Measurements from ENCODE around the gene PRKCE.

Gene PRKCE

GRCh38 chr2:46230677-46231425 is 579.4 kb downstream of the PRKCE start:
- H2BK15ac ChIP-seq (replicated peaks; ENCODE audit: low read depth) = no peak overlapping the region
- no peak overlapping the region for H3K23ac ChIP-seq (ENCODE audit: low read length)
- H3K27me3 ChIP-seq (ENCODE audit: insufficient read depth, low read length, poor library complexity) = no peaks in the 10 kb centered on the region
- H3K4me1 ChIP-seq (ENCODE audit: control insufficient read depth, low read depth, low read length) = peaks cover 15% of the 10 kb centered on the region
- no peak overlapping the region for H2AK5ac ChIP-seq (ENCODE audit: low read length)
- H4K8ac ChIP-seq (ENCODE audit: low read depth, low read length) = no peak overlapping the region
- WGBS (ENCODE audit: extremely low coverage, insufficient coverage, low lambda C conversion rate) = no CpG with 5 or more reads among the region's 4 CpGs
- no peaks in the 10 kb centered on the region for H3K79me1 ChIP-seq (ENCODE audit: low read length)
- H3K4me2 ChIP-seq (ENCODE audit: low read length) = no peak overlapping the region
- no peaks in the 10 kb centered on the region for H3K79me2 ChIP-seq (ENCODE audit: control insufficient read depth, insufficient read depth, low read length)
- no peak overlapping the region for H2BK5ac ChIP-seq (ENCODE audit: low read length)
- H3K36me3 ChIP-seq (ENCODE audit: control insufficient read depth, insufficient read depth, low read length) = no peaks in the 10 kb centered on the region
- H3K18ac ChIP-seq (ENCODE audit: low read length) = peak overlapping the region; percentile 20
- H3K56ac ChIP-seq (ENCODE audit: low read length) = peak overlapping the region; percentile 11
- no peak overlapping the region for H3K9ac ChIP-seq (ENCODE audit: low read length)
- H2BK120ac ChIP-seq (ENCODE audit: low read depth, low read length) = no peak overlapping the region
- no peak overlapping the region for H3K4me3 ChIP-seq (ENCODE audit: low read length)
- H4K5ac ChIP-seq (ENCODE audit: low read length) = no peak overlapping the region
- peak overlapping the region; percentile 6 for H3K4ac ChIP-seq (ENCODE audit: low read depth, low read length)
- no peak for DNase-seq
- H3K27ac ChIP-seq (ENCODE audit: low read depth, low read length) = no peak overlapping the region

- Histone ChIP-seq H3K23ac (ENCODE audit: low read length) (no peak overlapping the region), H3K56ac (ENCODE audit: low read length) (no peak overlapping the region), H3K79me2 (ENCODE audit: control insufficient read depth, insufficient read depth, low read length) (no peaks in the 10 kb centered on the region), H3K27me3 (ENCODE audit: insufficient read depth, low read length, poor library complexity) (no peaks in the 10 kb centered on the region), H3K27ac (ENCODE audit: low read depth, low read length) (no peak overlapping the region), H2AK5ac (ENCODE audit: low read length) (no peak overlapping the region), H3K36me3 (ENCODE audit: control insufficient read depth, insufficient read depth, low read length) (no peaks in the 10 kb centered on the region), H3K4me3 (ENCODE audit: low read length) (no peak overlapping the region), H2BK120ac (ENCODE audit: low read depth, low read length) (no peak overlapping the region), H2BK5ac (ENCODE audit: low read length) (no peak overlapping the region), H2BK15ac (replicated peaks; ENCODE audit: low read depth) (no peak overlapping the region), H3K4ac (ENCODE audit: low read depth, low read length) (no peak overlapping the region), H3K4me2 (ENCODE audit: low read length) (no peak overlapping the region), H3K79me1 (ENCODE audit: low read length) (no peaks in the 10 kb centered on the region), H3K18ac (ENCODE audit: low read length) (no peak overlapping the region), H3K4me1 (ENCODE audit: control insufficient read depth, low read depth, low read length) (peaks cover 15% of the 10 kb centered on the region), H3K9ac (ENCODE audit: low read length) (no peak overlapping the region), H4K5ac (ENCODE audit: low read length) (no peak overlapping the region), H4K8ac (ENCODE audit: low read depth, low read length) (no peak overlapping the region)
- DNase-seq = no peak
- no CpG with 5 or more reads among the region's 5 CpGs for WGBS (ENCODE audit: extremely low coverage, insufficient coverage, low lambda C conversion rate)
These were observed 580.2 kb downstream of the PRKCE start for GRCh38 chr2:46231721-46232120.

- no peak overlapping the region for H2BK15ac ChIP-seq (replicated peaks; ENCODE audit: low read depth)
- no peak for DNase-seq
- no peak overlapping the region for H3K56ac ChIP-seq (ENCODE audit: low read length)
- no peak overlapping the region for H2AK5ac ChIP-seq (ENCODE audit: low read length)
- H3K18ac ChIP-seq (ENCODE audit: low read length) = no peak overlapping the region
- no peaks in the 10 kb centered on the region for H3K27me3 ChIP-seq (ENCODE audit: insufficient read depth, low read length, poor library complexity)
- H3K79me1 ChIP-seq (ENCODE audit: low read length) = no peaks in the 10 kb centered on the region
- peaks cover 15% of the 10 kb centered on the region for H3K4me1 ChIP-seq (ENCODE audit: control insufficient read depth, low read depth, low read length)
- no peak overlapping the region for H3K9ac ChIP-seq (ENCODE audit: low read length)
- H3K36me3 ChIP-seq (ENCODE audit: control insufficient read depth, insufficient read depth, low read length) = no peaks in the 10 kb centered on the region
- no peak overlapping the region for H4K8ac ChIP-seq (ENCODE audit: low read depth, low read length)
- H2BK120ac ChIP-seq (ENCODE audit: low read depth, low read length) = no peak overlapping the region
- H3K23ac ChIP-seq (ENCODE audit: low read length) = no peak overlapping the region
- no peak overlapping the region for H2BK5ac ChIP-seq (ENCODE audit: low read length)
- H3K27ac ChIP-seq (ENCODE audit: low read depth, low read length) = no peak overlapping the region
- no peak overlapping the region for H3K4me3 ChIP-seq (ENCODE audit: low read length)
- no peaks in the 10 kb centered on the region for H3K79me2 ChIP-seq (ENCODE audit: control insufficient read depth, insufficient read depth, low read length)
- no peak overlapping the region for H4K5ac ChIP-seq (ENCODE audit: low read length)
- no peak overlapping the region for H3K4ac ChIP-seq (ENCODE audit: low read depth, low read length)
- no peak overlapping the region for H3K4me2 ChIP-seq (ENCODE audit: low read length)
- WGBS (ENCODE audit: extremely low coverage, insufficient coverage, low lambda C conversion rate) = no CpG with 5 or more reads among the region's 7 CpGs
These were observed 581.4 kb downstream of the PRKCE start for GRCh38 chr2:46232860-46233259.

GRCh38 chr2:46236006-46236875 is 584.8 kb downstream of the PRKCE start:
- DNase-seq = peak; percentile 10
- no peak overlapping the region for H3K23ac ChIP-seq (ENCODE audit: low read length)
- no peak overlapping the region for H4K5ac ChIP-seq (ENCODE audit: low read length)
- no peak overlapping the region for H3K27ac ChIP-seq (ENCODE audit: low read depth, low read length)
- no peak overlapping the region for H2BK15ac ChIP-seq (replicated peaks; ENCODE audit: low read depth)
- H3K18ac ChIP-seq (ENCODE audit: low read length) = no peak overlapping the region
- no peaks in the 10 kb centered on the region for H3K79me1 ChIP-seq (ENCODE audit: low read length)
- no peaks in the 10 kb centered on the region for H3K27me3 ChIP-seq (ENCODE audit: insufficient read depth, low read length, poor library complexity)
- no peak overlapping the region for H3K4me2 ChIP-seq (ENCODE audit: low read length)
- no peaks in the 10 kb centered on the region for H3K36me3 ChIP-seq (ENCODE audit: control insufficient read depth, insufficient read depth, low read length)
- no peak overlapping the region for H2AK5ac ChIP-seq (ENCODE audit: low read length)
- H3K56ac ChIP-seq (ENCODE audit: low read length) = no peak overlapping the region
- H3K79me2 ChIP-seq (ENCODE audit: control insufficient read depth, insufficient read depth, low read length) = no peaks in the 10 kb centered on the region
- no peak overlapping the region for H2BK5ac ChIP-seq (ENCODE audit: low read length)
- no peak overlapping the region for H3K9ac ChIP-seq (ENCODE audit: low read length)
- H4K8ac ChIP-seq (ENCODE audit: low read depth, low read length) = no peak overlapping the region
- no peak overlapping the region for H3K4me3 ChIP-seq (ENCODE audit: low read length)
- H3K4ac ChIP-seq (ENCODE audit: low read depth, low read length) = no peak overlapping the region
- H3K4me1 ChIP-seq (ENCODE audit: control insufficient read depth, low read depth, low read length) = no peaks in the 10 kb centered on the region
- H2BK120ac ChIP-seq (ENCODE audit: low read depth, low read length) = no peak overlapping the region
- no CpG with 5 or more reads among the region's 4 CpGs for WGBS (ENCODE audit: extremely low coverage, insufficient coverage, low lambda C conversion rate)

GRCh38 chr2:46236876-46237859 is 585.7 kb downstream of the PRKCE start:
- Histone ChIP-seq H3K18ac (ENCODE audit: low read length) (no peak overlapping the region), H3K36me3 (ENCODE audit: control insufficient read depth, insufficient read depth, low read length) (no peaks in the 10 kb centered on the region)
- no CpG with 5 or more reads among the region's 8 CpGs for WGBS (ENCODE audit: extremely low coverage, insufficient coverage, low lambda C conversion rate)

More at GRCh38 chr2:46236876-46237859, 585.7 kb downstream of the PRKCE start:
- no peaks in the 10 kb centered on the region for H3K27me3 ChIP-seq (ENCODE audit: insufficient read depth, low read length, poor library complexity)
- H4K8ac ChIP-seq (ENCODE audit: low read depth, low read length) = no peak overlapping the region
- H3K79me2 ChIP-seq (ENCODE audit: control insufficient read depth, insufficient read depth, low read length) = no peaks in the 10 kb centered on the region
- no peak overlapping the region for H3K56ac ChIP-seq (ENCODE audit: low read length)
- H2AK5ac ChIP-seq (ENCODE audit: low read length) = no peak overlapping the region
- H3K4me1 ChIP-seq (ENCODE audit: control insufficient read depth, low read depth, low read length) = no peaks in the 10 kb centered on the region
- no peak overlapping the region for H3K4ac ChIP-seq (ENCODE audit: low read depth, low read length)
- no peak overlapping the region for H3K23ac ChIP-seq (ENCODE audit: low read length)
- no peak overlapping the region for H2BK5ac ChIP-seq (ENCODE audit: low read length)
- no peak overlapping the region for H3K9ac ChIP-seq (ENCODE audit: low read length)
- no peak overlapping the region for H3K4me2 ChIP-seq (ENCODE audit: low read length)
- no peaks in the 10 kb centered on the region for H3K79me1 ChIP-seq (ENCODE audit: low read length)
- no peak overlapping the region for H3K27ac ChIP-seq (ENCODE audit: low read depth, low read length)
- no peak overlapping the region for H2BK15ac ChIP-seq (replicated peaks; ENCODE audit: low read depth)
- H4K5ac ChIP-seq (ENCODE audit: low read length) = no peak overlapping the region
- no peak for DNase-seq
- no peak overlapping the region for H2BK120ac ChIP-seq (ENCODE audit: low read depth, low read length)
- no peak overlapping the region for H3K4me3 ChIP-seq (ENCODE audit: low read length)
